Activated CD8-positive, alpha-beta memory T cell treated with anti-CD3 and anti-CD28 coated beads for 36 hours (primary cell): ENCODE data around the gene PIM3. TPM values are rescaled to one million over a fixed set of nuclear protein-coding genes. Genes with fewer than 3 reads are reported as not detected.

Experiments used
- CTCF ChIA-PET: fragments of 350-600 bp; sonication (Branson Sonifier 250); formaldehyde crosslinking; loops from one replicate; lab custom pipeline; 2021; ENCODE audit warnings: antibody characterized with exemption; lab: Charles Lee
- POLR2A ChIA-PET: fragments of 350-600 bp; sonication (Branson Sonifier 250); formaldehyde crosslinking; loops from one replicate; lab custom pipeline; 2021; ENCODE audit warnings: antibody characterized with exemption; lab: Charles Lee
- total RNA-seq, 2 experiments: library from RNA; stranded (reverse); gene quantifications; one replicate each; pipeline ENCODE4 v1.2.3, GENCODE V29; 2021

Gene PIM3
- total RNA-seq, 2 experiments from 2014 or later, result 198 to 203 TPM

DNA sequence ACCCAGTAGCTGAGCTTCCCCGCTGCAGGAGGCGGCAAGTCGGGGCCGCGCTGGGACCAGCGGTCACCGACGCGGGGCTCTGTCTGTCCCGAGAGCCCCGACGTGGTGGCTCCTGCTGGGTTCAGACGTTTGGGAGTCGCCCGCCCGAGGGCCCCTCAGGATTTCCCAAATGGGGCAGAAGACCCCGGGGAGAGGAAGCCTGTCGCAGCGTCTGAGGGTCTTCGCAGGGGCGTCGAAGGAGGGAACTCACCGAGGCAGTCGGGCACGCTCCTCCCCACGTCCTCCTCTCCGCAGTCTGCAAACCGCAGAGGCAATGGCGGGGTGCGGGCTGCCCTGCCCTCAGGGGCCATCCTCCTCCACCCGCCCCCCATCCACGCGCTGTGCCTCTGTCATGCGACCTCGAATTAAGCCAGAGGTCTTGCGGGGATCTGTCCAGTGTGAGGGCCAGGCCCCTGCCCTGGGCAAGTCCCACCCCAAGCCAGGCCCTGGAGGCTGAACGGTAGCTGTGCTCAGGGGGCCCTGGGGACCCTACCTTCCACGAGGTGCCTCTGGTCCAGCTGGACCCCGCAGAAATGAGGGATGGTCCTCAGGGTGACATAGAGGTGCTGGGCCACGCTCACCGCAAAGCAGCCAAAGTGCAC, 39.5 kb downstream of the PIM3 start:
- ChIA-PET CTCF (interaction anchor here (1.6 to 3.4 kb wide), 2 partner anchors 16 to 17 kb away, joined by 6 to 12 read pairs; no protein-coding TSS in a partner anchor), POLR2A (no interaction called here)

DNA sequence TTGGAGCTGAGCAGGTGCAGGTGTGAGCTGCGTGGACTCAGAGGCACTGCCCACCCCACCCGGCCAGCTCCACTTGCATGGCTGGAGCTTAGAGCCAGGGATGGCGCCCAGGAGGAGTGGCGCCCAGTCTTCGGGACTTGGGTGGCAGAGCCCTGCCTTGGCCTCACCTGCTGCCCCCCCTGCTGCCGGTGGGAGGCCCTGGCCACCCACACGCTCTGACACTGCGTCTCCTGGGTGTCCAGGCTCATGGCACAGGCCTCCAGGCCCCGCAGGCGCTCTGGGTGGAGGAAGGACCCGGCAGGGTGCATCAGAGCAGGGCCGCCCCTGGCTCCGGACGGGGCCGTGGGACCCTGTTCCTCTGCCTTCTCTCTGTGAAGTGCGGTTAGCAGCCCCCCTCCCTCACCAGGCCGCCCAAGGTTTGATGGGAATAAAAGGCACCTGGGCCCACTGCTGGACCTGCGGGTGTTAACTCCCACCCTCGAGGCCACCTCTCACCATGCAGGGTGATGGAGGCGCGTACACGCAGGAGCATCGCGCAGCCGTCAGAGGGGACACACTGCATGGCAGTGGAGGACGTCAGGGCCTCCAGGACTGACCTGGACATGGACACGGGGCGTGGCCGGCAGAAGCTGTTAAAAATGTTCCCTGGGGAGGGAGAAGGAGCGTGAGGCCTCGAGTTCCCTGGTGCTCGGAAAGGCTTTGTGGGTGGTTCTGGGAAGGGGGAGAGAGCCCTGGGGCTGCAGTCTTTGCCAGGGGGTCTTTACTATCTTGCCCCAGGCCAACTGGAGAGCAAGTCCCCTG, 40.2 kb downstream of the PIM3 start:
- CTCF ChIA-PET, result interaction anchor here (1.6 to 3.4 kb wide), 3 partner anchors 16 to 29 kb away, joined by 6 to 12 read pairs (median 8); no protein-coding TSS in a partner anchor
- POLR2A ChIA-PET, result no interaction called here

DNA sequence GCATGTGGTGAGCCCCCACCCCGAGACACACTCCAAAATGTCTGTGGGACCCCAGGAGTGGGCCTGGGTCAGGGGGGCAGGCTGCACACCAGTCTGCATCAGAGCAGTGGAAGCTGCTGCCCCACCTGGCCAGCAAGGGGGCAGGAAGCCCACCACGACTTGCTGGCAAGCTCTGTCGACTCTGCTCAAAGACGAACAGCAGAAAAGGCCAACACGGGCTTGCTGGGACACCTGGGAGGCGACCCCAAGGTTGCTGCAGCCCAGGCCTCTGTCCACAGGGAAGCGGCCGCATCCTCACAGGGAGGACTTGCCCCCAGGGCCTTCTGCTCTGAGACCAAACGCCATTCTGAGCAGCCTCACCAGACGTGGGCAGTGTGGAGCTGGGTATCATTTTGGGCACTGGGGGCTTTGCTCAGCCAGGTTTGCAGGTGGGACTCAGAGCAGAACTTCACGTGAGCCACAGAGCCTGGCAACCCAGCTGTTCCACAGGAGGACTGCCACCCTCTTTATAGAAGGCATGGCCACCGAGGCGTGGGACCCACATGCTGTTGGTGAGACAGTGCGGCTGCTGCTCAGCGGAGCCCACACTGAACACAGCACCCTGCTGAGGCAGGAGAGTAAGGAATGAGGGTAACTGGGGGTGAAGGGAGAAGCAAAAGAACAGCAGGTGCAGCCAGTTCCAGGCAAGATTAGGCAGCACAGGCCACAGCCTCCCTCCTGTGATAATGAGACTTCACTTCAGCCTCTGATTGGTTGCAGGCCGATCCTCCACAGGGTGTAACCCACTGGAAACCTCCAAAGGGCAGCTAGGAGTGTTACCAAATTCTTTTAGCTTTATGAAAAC, 41.0 kb downstream of the PIM3 start:
- POLR2A ChIA-PET, result no interaction called here
- CTCF ChIA-PET, result interaction anchor here (2.3 to 3.4 kb wide), 3 partner anchors 8 to 28 kb away, joined by 8 to 12 read pairs (median 8); no protein-coding TSS in a partner anchor

DNA sequence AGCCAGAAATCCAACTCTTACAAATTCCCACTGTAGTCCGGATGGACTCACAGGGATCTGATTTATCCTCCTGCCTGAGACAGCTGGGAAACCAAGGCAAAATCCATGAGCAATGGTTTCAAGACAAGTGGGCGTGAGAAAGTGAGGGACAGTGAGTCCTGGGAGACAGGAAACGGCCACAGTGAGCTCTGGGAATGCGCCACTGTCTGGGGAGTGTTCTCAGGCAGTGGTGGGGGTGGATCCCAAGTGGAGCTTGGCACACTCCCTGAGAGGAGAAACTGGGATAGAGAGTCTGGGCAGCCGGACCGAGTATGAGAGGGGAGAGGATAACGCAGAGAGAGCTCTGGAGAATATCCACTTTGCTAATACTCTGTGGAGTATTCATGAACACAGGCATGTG, 42.2 kb downstream of the PIM3 start:
- ChIA-PET POLR2A (no interaction called here), CTCF (interaction anchor here (2.3 to 2.4 kb wide), 2 partner anchors 9 to 27 kb away, joined by 8 read pairs; no protein-coding TSS in a partner anchor)

DNA sequence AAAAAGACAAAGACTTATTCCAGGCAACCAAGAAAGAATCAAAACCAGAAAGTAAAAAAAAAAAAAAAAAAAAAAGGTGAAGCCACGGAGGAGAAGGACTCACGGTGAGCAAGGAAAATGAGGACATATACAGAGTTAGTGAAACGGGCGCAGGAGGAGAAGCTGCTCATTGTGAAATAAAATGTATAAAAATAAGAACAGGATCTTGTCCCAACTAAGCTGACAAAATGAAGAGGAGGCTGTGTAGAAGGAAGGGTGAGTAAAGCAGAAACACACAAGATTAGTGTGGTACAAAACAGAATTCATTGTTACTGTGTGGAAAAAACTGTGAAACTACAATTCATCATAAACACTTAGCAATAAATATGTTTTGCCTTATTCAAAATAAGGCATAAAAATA, 44.3 kb downstream of the PIM3 start:
- CTCF ChIA-PET, result interaction anchor here (0.7 to 2.3 kb wide), 4 partner anchors 11 to 138 kb away, joined by 3 to 10 read pairs (median 6); no protein-coding TSS in a partner anchor
- POLR2A ChIA-PET, result interaction anchor here (0.7 to 1.1 kb wide), 2 partner anchors 13 kb away, joined by 3 to 5 read pairs; no protein-coding TSS in a partner anchor

DNA sequence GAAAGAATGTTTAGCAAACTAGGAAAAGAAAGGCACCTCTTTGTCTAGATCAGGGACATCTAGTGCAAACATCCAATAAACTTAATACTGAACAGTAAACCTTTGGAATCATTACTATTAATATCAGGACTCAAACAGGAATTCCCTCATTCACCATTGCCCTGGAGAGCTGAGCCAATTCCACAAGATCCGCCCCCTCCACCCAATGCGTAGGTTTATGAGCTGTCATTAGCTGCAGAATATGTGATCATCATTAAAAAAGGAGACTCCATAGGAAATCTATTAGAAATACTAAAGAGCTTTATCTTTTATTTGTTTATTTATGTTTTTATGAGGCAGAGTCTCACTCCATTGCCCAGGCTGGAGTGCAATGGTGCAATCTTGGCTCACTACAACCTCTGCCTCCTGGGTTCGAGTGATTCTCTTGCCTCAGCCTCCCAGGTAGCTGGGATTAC, 46.5 kb downstream of the PIM3 start:
- CTCF ChIA-PET, result interaction anchor here (1.1 kb wide), 1 partner anchor 23 kb away, joined by 4 read pairs; no protein-coding TSS in a partner anchor
- POLR2A ChIA-PET, result no interaction called here

DNA sequence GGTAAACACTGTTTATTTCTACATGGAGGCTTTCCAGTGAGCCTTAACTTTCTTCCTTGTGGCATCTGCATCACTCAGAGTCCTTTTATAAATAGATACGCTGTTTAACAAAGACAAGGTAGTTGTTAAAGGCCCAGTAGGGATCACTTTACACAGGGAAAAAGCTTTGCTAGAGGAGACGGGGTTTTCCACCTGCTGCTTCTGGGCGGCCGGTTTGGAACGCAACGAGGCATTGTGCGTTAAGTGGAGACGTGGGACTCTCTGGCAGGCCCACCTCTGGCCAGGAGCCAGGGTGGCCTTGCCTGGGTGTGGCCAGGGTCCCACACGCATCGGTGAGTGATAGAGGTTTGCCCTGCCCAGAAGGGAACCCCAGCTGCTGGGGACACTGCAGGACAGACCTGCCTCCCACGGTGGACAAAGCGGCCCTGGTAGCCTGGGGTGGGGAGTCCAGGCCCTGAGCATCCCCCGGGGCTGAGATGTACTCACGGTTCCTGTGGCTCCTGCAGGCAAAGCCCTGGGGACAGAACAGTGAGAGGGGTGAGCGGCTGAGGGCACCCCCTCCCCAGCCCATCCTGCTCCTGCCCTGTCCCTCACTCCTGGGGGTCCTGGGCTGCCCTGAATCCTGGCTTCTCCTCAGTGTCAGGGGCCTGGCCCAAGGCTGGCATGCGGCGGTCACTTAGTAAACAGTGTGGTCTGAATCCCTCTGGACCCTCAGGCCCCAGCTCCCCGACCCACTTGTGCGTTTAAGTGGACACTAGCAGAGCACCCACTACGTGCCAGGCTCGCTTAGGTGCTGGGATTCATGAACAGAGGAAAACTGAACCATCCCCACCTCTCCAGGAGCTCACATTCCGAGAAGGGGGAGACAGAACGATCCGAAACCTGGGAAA, 47.8 kb downstream of the PIM3 start:
- ChIA-PET CTCF (no interaction called here), POLR2A (no interaction called here)

DNA sequence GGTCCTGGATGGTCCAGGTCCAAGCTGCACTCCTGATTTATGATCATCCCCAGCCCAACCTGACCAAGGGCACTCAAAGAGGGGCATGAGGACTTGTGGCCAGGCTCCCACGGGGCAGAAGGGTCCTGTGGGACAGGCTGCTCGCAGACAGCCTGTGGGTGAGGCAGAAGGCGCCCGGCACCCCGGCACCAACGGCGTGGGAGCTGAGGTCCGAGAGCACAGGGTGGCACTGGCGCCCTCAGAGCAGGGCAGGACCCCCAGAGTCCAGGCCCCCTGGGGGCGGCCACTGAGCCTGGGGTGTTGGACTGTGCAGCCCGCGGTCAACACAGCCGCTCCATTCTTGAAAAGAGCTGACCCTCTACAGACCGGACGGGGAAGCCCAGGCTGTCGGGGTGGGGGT, 48.7 kb downstream of the PIM3 start:
- ChIA-PET CTCF (no interaction called here), POLR2A (no interaction called here)

DNA sequence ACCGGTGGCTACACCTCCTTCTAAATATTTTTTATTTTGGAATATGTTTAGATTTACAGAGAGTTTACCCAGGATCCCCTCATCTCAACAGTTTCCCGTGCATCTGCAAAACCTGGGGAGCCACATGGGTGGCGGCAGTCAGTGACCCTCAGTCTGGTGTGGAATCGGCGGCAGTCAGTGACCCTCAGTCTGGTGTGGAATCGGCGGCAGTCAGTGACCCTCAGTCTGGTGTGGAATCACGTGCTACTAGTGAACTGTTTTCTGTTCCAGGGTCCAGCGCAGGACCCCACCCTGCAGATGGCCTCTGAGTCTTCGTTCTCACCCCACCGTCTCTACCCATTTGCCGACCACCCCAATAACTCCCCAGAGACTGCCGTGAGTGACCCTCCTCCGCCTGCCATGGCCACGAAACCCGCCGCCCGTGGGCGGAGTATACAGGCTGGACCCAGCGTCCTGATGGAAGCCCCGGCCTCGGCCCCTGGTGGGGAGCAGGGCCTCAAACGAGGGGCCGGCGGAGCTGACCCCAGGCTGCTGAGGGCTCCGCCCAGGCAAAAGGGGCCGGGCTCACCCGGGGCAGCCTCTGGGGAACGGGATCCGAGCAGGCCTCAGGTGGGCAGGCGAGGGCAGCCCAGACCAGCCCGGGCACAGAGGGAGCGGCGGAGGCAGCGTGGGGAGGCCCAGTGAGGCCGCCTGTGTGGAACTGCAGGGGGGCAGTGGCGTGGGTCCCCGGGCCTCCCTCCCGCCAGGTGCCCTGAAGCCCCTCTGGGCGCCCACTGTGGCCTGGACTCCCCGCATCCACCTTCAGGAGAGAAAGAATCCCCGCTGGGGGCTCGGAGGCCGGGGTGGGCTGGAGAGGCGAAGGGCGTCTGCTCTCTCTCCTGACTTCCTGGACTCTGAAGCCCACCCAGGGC, 49.4 kb downstream of the PIM3 start:
- POLR2A ChIA-PET, result interaction anchor here (0.7 kb wide), 1 partner anchor 85 kb away, joined by 3 read pairs; no protein-coding TSS in a partner anchor
- CTCF ChIA-PET, result interaction anchor here (1.5 kb wide), 1 partner anchor 20 kb away, joined by 7 read pairs; no protein-coding TSS in a partner anchor

DNA sequence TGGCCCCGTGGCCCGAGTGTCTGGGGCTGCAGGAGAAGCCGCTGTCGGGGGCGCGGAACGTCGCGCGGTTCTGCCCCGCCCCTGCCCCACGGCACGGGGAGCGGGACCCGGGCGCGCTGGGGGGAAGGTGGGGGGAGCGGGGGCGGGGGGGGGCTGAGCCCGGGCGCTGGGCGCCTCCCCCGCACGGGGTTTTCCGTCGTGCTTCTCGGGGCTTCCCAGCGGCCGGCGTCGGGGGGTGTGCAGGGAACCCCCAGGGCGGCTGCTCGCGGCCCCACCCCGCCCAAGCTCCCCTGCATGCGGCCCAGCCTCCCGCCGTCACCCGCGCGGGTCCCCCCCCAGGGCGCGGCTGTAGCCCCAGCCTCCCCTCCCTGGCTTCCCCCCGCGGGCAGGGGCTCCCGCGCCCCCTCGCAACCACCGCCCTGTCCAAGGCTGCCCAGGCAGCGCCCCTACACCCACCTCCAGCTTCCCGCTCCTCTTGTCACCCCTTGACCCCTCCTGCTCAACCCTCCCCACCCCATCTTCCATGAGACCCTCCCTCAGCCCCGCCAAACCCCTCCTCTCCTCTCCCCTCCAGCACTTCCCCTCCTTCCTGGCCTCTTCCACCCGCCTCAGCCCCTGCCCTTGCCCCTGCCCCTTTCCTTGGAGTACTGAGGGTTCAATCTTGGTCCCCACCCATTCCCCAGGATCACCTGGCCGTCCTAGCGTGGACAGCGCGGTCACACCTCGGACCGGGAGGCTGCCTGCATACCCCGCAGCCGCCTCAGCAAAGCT, 50.3 kb downstream of the PIM3 start:
- CTCF ChIA-PET, result interaction anchor here (1.5 kb wide), 1 partner anchor 20 kb away, joined by 7 read pairs; no protein-coding TSS in a partner anchor

DNA sequence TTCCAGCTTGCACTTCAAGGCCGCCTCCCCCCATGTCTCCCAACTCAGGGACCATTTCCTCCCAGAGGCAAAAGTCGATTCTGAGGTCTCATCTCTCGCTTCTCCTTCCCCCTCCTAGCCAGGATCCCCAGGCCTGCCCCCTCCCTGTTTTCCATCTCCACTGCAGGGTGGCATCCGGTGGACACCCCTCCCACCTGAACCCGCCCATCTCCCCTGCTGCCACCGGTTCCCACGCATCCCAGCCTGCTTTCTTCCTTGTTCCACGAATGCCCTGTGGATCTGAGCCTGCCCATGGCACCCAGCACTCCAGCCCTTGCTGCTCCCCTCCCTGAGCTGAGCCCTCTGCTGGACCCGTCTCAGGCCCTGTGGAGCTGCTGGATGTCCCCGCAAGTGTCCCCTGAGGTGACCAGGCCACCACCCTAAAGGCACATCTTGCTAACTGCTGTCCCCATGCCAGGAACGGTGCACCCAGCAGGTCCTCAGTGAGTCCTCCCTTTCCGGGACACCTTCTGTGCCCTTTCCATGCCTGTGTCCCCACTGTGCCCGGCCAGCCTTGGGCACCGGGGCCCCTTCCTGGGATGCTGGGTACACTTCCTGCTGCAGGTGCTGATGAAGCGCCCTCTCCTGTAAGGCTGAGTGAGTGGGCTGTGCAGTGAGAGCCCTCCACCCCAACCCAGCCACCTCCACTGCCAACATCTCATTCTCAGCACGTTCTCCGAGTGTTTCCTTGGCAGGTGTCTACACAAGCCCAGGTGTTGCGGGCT, 51.1 kb downstream of the PIM3 start:
- CTCF ChIA-PET, result interaction anchor here (1.5 to 2.7 kb wide), 2 partner anchors 19 to 81 kb away, joined by 7 to 8 read pairs; no protein-coding TSS in a partner anchor
- POLR2A ChIA-PET, result no interaction called here

More for the DNA sequence above, 50.3 kb downstream of the PIM3 start:
- POLR2A ChIA-PET, result interaction anchor here (0.7 kb wide), 1 partner anchor 85 kb away, joined by 3 read pairs; no protein-coding TSS in a partner anchor

DNA sequence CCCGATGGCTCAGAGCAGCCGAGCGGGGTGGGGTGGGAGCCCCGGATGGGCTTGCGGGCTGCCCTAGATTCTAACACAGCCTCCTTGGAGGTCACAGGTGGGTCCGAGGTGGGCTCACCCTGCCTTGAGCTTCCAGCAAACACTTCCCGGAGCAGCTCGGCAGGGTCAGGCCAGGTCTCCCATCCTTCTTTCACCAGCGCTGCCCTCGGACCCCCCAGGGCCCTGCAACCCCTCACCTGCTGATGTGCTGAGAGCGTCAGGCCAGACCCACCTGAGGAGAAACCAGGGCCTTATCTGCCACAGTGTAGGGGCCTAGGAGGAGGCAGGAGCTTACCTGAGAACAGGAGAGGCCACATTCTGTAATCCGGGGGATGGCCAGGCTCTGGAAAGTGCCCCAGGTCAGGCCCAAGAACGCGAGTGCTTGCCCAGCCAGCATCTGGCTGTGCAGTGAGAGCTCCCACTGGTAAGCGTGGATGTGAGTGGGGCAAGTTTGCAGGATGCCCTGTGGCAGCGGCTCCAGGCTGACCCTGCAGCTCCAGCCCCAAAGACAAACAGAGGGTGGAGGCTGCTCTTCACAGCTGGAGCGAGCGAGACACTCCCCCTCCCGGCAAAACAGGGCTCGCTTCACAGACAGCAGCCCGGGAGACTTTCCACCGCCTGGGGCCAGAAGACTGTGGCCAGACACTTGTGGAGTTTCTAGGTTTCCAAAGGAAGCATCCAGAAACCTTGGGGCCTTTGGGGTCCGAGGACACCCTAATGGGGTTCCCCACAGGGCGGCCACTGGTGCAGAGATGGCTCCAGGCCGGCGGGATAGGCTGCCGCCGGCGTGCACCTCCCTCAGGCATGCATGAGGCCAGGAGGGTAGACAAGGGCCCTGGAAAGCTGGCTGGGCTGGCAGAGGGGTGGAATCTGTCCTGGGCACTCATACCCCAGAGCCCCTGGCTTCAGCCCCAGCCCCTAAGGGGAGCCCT, 51.9 kb downstream of the PIM3 start, which contains the start of gene IL17REL:
Gene IL17REL, minus strand, starts transcription at position 555 of the 971 bp plus-strand sequence. Its CDS starts 119 bp downstream, at position 436.
- POLR2A ChIA-PET, result interaction anchor here (0.6 to 1.0 kb wide), 3 partner anchors 50 to 1904 kb away, joined by 3 to 6 read pairs (median 3); no protein-coding TSS in a partner anchor
- CTCF ChIA-PET, result interaction anchor here (2.0 to 2.7 kb wide), 2 partner anchors 18 to 82 kb away, joined by 8 read pairs; no protein-coding TSS in a partner anchor
